ENCODE results near the gene NAB2.
A peak's percentile ranks its signal among the peaks of the same experiment; 100 is the strongest.
"Not testable (repeated sequence)": the region's sequence is repeated elsewhere in the genome, so short reads cannot be mapped to it uniquely, and the experiment has no call there.

NAB2 gene

DNA sequence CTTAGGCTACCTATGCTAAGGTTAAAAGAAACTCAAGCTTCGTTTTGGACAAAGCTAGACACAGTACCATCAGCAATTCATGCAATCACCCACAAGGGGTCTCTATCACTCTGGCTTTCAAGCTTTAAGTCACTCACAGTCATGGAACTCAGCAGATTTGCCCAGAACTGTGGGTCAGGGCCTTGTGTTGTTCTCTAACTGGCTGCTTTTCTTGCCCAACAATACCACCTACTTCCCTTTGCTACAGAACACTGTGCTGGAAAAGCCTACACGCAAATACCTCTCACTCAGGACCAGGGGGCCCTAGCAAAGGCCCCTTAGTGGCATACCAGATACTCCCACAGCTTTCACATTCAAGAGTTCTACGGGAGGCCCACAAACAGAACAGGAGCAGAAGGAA is 19.4 kb upstream of the NAB2 start:
- DNase-seq, result peak; percentile 95

DNA sequence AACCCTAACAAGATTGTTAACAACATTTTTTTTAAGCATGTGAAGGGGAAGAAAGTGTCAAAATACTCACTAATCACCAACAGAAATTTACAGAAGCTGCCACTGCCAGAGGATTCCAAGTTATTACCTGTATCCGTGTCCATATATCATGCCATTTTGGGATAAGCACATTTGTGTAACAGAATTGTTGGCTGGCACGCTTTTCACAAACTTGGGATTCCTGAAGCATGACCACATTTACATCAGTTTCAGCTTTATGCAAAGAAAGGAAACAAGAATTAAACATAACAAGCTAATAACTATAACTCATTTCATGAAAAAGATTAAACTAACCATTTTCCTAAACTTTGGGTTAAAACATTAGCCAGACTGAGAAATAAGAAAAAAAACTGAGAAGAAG is 16.3 kb upstream of the NAB2 start:
- DNase-seq, result no peak

DNA sequence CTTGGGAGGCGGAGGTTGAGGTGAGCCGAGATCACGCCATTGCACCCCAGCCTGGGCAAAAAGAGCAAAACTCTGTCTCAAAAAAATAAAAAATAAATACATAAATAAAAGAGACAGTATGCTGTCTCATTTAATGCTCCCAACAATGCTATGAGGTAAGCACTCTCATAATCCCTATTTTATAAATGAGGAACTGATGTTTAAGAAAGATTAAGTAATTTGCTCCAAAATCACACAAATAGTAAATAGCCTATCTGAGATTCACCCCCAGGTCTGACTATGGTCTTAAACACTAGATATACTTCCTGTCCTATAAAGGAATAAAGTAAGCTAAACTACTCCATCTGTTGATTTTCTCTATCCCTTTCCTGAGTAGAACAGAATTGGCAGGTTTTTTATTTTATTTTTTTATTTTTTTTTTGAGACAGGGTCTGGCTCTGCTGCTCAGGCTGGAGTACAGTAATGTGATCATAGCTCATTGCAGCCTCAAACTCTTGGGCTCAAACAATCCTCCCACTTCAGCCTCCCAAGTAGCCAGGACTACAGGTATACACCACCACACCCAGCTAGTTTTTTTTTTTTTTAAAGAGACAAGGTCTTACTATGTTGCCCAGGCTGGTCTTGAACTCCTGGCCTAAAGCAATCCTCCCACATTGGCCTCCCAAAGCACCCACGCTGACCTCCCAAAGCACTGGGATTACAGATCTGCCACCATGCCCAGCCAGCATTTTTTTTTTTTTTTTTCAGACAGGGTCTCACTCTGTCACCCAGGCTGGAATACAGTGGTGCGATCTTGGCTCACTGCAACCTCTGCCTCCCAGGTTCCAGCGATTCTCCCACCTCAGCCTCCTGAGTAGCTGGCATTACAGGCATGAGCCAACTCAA is 15.1 kb upstream of the NAB2 start:
- DNase-seq, result not testable (repeated sequence)

DNA sequence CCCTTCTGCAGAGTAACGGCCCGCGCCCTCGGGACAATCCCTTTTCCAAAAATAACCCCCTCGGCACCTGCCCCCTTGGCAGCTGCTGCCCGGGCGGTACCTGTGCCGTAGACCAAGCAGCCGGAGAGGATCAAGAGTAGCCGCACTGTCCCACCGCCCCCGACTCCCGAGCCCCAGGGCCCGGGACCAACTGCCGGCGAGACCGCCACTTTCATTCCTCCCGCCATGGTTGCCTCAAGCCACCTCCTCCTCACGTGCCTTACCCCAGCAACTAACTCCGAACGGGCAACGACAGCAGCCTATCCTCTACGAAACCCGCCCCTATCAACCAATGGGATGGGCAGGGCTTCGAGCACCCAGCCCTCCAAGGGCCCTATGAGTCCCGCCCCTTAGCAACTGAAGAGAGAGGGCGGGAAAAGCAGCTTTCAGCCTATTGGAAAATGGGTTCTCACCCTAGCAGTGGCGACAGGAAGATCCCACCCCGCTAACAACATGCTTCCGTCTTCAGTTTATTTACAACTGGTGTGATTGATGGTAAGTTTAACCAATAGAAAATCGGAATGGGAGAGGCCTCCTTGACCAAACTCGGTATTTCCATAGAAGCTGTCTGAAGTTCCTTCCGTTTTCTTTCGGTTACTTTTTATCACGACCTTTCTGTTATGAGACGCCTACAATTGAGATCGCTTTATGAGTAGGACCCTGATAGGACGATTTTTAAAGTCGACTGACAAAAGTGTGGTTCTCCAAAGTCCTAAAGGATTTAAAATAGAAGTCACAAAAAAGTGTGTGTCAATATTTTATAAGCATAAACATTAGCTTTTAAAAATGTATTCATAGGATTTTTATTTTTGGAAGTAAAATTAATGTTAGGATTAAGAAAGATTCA is 10.2 kb upstream of the NAB2 start, which contains the start of gene NEMP1:
NEMP1 (minus strand) TSS at position 273 of the 886 bp plus-strand sequence; CDS start at position 227, 46 bp downstream.
- peak; percentile 100 for DNase-seq

DNA sequence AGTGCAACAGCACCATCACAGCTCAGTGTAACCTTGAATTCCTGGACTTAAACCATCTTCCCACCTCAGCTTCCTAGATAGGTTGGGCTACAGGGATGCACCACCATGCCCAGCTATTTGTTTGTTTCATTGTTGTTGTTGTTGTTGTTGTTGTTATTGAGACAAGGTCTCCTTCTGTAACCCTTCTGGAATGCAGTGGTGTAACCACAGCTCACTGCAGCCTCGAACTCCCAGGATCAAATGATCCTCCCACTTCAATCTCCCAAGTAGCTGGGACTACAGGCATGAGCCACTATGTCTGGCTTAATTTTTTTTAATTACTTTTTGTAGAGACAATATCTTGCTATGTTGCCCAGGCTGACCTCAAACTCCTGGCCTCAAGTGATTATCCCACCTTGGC is 9.1 kb upstream of the NAB2 start:
- DNase-seq, result no peak

DNA sequence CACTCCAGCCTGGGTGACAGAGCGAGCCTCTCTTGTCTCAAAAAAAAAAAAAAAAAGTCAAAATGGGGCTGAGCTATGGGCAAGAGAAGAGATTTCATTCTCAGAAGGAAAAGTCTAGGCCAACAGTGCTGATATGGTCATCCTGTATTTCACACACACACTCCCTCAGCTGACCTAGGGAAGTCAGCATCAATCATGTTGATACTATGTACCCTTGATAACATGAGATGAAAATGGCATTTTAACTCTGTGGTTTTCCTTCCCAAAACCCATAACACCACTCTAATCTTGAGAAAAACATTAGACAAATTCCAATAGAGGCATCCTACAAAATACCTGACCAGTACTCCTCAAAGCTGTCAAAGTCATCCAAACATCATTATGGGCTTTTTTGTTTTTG is 8.1 kb upstream of the NAB2 start:
- no peak for DNase-seq

DNA sequence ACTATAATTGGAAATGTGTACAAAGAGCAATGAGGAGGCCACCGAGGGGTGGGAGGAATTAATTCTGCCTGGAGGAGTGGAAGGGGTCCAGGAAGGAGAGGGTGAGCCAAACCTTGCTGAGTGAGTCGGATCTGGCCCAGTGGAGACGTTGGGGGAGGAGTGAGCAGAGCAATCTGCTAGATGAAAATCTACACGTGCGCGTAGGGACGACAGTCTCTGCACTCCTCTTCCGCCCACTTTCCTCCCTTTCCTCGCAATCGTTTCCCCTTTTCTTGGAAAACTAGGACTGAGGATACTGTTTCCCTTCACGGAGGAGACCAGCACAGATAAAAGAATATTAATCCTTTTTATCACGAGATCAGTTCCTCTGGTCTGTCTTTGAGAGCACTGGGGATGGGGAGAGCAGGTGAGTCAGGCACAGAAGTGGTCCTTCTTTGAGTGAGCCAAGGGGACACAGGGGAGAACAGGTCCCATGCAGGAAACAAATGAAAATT is 2.9 kb upstream of the NAB2 start:
- no peak for DNase-seq

DNA sequence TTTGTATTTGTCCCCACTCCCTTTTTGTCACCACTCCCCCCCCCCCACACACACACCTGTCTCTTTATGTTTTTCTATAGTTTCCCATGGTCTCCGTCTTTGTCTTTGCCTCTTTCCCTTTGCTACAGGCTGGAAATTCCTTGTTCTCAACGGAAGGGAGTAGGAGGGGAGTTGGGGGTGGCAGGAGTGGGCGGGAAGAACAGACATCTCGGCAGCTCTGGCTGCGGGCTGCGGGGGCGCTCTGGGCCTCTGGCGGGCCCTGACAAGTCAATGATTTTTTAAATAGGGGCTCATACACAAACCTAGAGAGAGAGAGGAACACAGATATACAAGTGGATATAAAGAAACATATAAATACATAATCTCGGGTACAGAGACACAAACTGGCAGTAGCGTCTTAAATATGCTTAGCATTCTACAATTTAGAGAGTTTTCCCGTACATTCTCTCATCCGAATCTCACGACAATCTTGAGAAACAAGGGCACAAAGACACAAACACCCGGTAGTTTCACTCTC is 2.4 kb upstream of the NAB2 start:
- peak; percentile 24 for DNase-seq

DNA sequence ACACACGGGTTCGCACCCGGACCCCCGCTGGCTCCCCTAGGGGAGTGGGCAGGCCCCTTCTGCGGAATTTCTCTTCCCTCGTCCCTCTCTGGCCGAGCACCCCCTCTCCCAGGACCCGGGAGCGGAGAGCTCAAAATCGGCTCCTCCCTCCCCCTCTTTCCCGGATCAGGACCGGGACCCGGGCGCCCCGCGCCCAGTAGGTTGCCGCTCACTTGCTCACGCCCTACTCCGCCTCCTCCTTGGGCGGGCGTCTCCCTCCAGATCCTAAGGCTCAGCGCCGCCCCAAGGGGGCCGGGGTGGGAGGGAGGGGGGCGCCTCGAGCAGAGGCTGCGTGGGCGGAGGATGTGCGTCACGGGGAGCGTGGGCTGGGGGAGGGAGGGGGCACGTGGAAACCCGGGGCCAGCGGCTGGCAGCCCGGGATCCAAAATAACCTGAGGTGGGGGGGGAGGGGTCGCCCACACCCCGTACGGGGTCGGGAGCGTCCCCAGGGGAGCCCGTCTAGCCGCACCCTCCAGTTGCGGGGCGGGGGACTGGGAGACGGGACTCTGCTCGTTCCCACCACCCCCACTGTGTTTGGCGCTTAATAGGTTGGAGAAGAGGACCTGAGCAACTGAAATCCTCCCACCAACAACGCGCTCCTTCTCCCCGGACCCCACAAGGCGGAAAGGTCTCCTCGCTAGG is 1.8 kb upstream of the NAB2 start:
- peak; percentile 65 for DNase-seq

DNA sequence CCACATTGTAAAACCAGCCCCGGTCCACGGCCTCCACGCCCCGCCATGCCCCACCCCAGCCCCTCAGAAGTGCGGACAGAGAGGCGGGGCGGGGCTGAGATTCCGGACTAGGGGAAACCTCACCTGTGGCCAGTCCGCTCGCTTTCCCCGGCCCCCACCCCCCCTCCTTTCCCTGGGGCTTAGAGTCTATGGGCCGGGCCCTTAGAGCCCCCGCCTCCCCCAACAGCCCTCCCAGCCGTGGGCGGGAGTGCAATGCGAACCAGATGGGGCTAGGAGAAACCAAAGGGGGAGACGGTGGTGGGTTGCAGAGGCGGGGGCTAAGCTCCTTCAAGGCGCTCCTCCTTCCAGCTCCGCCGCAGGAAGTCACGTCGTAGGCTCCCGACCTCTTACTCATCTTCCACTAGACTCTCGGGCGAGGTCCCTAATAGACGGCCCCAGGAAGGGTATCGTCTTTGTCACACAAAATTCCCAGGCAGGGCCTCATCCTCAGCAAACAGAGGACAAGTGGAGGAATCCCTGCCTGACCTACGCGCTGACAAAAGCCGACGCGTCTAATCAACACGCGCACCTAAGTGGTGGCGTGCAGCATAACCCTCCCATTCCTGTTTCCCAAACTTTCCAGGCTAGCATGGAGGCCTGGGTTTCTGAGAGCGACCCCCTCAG is 1.1 kb upstream of the NAB2 start:
- DNase-seq, result peak; percentile 77

DNA sequence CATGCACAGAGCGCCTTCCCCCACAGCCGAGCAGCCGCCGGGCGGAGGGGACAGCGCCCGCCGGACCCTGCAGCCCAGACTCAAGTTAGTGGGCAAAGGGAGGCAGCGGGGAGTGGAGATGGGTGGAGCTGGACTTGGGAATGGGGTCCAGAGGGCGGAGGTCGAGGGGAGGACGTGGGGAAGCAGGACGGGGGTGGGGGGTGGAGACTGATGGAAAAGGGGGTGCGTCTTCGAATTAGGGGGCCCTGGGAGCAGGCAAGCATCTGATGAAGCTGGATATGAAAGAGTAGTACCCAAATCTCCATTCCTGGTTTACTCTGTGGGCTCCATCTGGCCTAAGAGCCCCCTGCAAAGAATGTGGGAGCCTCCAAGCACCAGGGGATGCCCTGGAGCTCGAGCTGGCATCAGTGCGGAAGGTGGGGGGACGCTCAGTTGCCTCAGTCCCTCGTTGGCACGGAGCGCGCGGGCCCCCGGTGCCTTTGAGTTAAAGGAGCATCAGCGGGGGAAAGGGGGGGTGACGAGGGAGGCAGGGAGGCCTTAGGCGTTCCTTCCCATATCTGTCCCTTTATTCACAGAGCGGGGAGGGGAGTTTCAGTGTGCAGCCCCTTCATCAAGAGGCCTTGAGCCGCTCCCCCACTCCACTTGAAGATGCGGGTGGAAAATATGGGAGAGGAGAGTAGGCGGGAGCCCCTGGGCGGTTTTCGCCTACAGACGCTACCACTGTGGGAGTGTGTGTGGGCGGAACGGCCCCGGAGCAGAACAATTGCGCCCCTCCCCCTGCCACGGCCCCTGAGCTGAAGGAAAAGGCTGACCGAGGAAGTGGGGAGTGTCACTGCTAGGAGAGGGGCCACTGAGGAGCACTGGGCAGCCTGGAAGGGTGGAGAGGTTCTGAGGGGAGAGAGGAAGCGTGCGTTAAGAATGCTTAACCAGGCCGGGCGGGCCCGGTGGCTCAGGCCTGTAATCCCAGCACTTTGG is 644 bp downstream of the NAB2 start:
- peak; percentile 64 for DNase-seq

DNA sequence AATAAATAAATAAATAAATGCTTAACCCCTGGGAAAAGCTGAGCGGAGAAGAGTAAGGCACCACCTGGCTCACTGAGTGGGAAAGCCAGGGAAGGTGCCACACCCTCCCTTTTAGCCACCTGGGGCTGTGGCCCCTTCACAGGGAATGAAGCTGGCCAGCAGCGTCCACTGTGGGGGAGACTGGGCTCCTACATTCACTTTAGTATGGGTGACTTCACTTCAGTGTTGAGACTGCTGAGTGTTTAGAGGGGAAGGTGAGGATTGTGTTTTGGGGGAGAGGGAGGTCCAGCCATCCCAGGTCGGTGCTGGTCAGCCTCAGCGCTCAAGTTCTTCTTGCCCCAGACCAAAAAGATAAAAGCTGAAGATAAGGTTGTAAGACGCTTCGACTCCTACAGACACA is 1.6 kb downstream of the NAB2 start:
- DNase-seq, result no peak

DNA sequence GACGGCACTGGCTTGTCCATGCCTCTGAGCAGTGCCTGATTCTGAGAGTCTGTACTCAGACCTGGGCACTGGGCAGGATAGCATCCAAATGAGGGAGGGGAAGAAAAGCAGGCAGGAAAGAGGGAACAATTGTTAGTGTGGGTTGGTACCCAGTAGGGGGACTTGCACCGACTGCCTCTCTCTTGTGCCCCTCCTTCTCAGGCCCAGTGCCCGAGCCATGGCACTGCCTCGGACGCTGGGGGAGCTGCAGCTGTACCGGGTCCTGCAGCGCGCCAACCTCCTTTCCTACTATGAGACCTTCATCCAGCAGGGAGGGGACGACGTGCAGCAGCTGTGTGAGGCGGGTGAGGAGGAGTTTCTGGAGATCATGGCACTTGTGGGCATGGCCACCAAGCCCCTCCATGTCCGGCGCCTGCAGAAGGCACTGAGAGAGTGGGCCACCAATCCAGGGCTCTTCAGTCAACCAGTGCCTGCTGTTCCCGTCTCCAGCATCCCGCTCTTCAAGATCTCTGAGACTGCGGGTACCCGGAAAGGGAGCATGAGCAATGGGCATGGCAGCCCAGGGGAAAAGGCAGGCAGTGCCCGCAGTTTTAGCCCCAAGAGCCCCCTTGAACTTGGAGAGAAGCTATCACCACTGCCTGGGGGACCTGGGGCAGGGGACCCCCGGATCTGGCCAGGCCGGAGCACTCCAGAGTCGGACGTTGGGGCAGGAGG is 2.2 kb downstream of the NAB2 start:
- DNase-seq, result no peak

DNA sequence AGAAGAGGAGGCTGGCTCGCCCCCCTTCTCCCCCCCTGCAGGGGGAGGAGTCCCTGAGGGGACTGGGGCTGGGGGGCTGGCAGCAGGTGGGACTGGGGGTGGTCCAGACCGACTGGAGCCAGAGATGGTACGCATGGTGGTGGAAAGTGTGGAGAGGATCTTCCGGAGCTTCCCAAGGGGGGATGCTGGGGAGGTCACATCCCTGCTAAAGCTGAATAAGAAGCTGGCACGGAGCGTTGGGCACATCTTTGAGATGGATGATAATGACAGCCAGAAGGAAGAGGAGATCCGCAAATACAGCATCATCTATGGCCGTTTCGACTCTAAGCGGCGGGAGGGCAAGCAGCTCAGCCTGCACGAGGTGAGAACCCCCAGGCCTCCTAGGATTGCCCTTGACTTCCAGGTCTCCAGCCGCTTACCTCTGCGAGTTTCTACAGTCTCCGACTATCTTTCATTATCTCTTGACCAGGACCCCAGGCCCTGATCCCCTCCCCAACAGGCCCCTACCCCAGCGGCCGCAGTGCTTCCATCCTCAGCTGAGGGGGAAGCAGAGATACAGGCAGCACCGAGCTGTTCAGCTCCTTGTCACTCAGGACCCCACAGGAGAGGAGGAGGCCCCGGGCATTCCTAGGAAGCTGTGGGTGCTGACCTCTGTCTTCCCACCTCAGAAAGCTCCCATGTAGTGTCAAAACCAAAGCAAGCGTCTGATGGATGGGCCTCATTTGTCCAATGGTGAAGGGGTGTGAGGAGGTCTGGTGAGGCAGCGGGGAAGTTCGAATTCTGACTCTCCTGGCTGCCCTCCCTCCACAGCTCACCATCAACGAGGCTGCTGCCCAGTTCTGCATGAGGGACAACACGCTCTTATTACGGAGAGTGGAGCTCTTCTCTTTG is 3.0 kb downstream of the NAB2 start:
- no peak for DNase-seq

DNA sequence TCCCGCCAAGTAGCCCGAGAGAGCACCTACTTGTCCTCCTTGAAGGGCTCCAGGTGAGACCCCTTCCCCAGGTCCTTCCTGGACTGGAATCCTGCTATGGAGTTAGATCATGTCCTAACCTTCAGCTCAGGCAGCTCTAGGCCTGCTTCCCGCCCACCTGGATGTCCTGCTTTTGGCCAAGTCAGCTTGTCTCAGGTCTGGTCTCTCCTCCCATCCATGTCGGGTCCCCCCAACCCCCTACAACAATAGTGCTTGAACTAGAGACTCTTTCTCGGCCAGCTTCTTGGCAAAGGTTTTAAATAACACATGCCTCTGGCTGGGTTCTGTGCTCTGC is 3.6 kb downstream of the NAB2 start:
- DNase-seq, result no peak

DNA sequence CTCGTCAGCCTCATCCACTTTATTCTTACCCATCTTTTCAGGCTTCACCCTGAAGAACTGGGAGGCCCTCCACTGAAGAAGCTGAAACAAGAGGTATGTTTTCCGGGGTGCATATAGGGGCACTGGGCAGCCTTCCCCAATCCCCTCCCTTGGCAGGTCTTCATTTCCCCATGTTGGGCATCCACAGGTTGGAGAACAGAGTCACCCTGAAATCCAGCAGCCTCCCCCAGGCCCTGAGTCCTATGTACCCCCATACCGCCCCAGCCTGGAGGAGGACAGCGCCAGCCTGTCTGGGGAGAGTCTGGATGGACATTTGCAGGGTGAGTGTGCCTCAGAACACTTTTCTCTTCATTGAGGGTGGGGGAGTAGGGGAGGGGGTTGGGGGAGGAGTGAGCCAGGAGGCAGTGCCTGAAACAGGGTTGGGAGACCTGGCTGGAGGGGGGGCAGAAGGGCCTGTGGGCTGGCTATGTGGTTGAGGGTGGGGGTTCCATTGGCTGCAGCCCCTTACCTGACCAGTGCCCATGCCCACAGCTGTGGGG is 4.0 kb downstream of the NAB2 start:
- no peak for DNase-seq

DNA sequence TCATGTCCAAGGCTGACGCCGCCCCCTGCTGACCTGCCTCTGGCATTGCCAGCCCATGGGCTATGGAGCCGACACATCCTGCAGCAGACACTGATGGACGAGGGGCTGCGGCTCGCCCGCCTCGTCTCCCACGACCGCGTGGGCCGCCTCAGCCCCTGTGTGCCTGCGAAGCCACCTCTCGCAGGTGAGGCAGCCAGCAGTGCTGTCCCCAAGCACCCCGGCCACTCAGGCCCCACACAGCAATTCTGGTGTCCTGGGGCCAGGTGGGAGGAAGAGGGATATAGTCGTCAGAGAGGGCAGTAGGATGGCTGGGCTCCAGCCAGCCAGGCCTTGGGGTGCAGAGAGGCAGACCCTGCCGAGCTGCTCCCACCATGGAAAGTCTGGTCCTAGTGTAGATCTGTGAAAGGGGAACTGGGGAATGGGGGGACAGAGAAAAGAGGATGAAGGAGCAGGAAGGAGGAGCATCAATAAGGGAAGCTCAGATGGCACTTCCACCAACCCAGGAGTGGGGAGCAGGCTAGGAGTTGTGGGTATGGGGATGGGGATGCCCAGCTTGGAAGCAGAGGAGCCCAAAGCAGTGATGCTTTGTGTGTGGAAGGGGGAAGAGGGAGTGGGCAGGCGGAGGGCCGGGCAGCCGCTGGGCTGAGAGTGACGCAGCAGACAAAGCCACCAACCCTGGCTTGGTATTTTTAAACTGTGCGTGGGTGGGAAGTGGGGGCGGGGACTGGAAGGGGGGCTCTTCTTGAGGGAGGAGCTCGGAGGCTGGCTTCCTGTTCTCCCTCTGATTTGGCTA is 4.7 kb downstream of the NAB2 start:
- peak; percentile 33 for DNase-seq

Data from MV-4-11 (cell line).